Prostate gland (tissue), 2 donors: ENCODE measurements around the gene ANKRD35.

Experiments
- CTCF ChIP-seq, 4 experiments: fragments of 200-600 bp in 2 of 4; fragments of 450-650 bp in 2 of 4; sonication (generic) in 2 of 4; IDR thresholded peaks; 1 replicate in 3 of 4; 2 replicates in 1 of 4; pipeline ENCODE4 v1.5.1; 2016 to 2019; ENCODE audit warnings: antibody characterized with exemption in 4 of 4, mild to moderate bottlenecking in 2 of 4, moderate library complexity in 2 of 4
- POLR2A ChIP-seq: fragments of 450-650 bp; IDR thresholded peaks from one replicate; pipeline ENCODE4 v1.6.1; 2016; ENCODE audit warnings: antibody characterized with exemption, mild to moderate bottlenecking
- POLR2AphosphoS5 ChIP-seq: sonication (generic); formaldehyde crosslinking; IDR thresholded peaks from one replicate; pipeline ENCODE4 v1.6.1; 2017; ENCODE audit warnings: antibody characterized with exemption

GRCh38 chr1:145845514-145846161, 40.0 kb downstream of the ANKRD35 start, which contains the start of gene NUDT17:
- TF ChIP-seq CTCF (IDR thresholded peaks at IDR 0.05) (peak; percentile 83 to 92 (median 86)), POLR2A (no peak), POLR2AphosphoS5 (peak; percentile 57)
